NCI-H82 treated with DMSO at 0.1 percent for 48 hours (cell line): Measurements from ENCODE around the gene ZC3H18.
"Not testable (repeated sequence)": the region's sequence is repeated elsewhere in the genome, so short reads cannot be mapped to it uniquely, and the experiment has no call there.

Source experiments
- DNase-seq: peaks from one replicate; lab custom pipeline; 2025; ENCODE audit not compliant: unreplicated experiment; lab: John Stamatoyannopoulos, UW

ZC3H18 gene

GRCh38 chr16:88651989-88652761 is 82.0 kb downstream of the ZC3H18 start:
- DNase-seq, result no peak

DNA sequence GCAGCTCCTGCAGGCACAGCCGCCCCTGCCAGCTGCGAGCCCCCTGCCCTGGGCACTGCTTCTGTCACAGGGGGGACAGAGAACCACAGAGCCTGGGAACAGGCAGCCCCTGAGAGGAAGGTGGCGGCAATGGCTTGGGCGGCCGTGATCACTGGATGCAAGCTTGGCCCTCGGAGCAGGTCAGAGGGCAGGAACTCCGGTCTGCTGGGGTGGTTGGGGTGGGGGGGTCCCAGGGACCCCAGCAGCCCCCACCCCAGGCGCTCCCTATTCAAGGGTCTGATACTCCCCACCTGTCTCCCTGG is 82.5 kb downstream of the ZC3H18 start:
- no peak for DNase-seq

- DNase-seq, result no peak
Measured at GRCh38 chr16:88653101-88653500, 82.9 kb downstream of the ZC3H18 start.

DNA sequence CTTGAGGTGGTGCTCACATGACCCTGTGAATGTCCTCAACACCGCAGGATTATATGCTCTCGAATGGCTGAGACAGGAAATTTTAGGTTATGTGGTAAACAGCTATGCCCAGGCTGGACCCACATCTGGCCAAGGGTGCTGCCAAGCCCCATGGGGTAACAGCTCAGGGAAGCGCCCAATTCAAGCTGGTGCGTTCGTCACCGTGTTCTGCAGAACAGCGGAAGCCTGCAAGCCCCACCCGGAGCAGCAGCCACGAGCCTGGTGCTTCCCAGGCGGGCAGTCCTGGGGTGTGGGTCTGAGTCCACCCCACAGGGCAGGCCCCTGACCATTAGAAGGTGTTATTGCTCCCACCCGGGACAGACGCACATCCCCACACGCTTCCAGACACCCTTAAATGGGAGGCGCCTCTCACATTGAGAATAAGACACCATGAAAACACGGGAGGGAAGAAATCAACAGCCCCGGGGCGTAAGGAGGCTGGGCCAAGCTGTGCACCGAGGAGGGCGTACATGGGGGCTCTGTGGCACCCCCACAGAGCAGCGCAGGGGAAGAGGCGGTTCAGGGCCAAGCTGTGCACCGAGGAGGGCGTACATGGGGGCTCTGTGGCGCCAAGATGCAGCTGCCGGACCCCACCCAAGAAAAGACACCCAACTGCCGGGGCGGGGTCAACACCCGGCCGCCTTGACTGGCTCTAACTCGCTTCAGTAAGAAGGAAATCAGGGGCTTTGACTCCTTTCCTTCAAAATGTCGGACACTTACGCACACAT is 83.6 kb downstream of the ZC3H18 start:
- DNase-seq, result no peak

- DNase-seq, result no peak
Measured at GRCh38 chr16:88654363-88655052, 84.3 kb downstream of the ZC3H18 start.

GRCh38 chr16:88655053-88655732 is 85.0 kb downstream of the ZC3H18 start:
- no peak for DNase-seq

DNA sequence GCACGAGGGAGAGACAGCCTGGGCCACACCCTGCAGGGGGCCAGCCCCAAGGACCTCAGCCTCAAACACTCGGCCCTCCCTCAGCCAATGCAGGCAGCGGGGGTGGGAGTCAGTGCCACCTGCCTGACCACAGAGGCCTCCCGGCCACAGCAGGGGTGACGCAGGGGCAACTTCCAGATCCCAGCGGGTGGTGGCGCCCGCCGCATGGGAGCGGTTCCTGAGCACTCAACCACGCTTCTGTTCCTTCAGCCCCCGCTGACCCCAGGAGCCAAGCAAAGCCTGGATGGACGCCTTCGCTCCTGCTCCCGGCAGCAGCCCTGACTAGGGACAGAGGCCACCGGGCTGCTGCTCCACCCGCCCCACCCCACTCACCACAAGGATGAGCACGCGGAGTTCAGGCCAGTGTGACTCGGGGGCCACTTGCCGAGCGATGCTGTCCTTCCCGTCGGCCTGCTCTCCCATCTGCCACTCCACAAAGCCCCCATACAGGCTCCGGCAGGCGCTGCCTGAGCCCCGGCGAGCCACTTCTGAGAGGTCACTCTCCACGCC is 85.6 kb downstream of the ZC3H18 start:
- DNase-seq, result no peak

- no peak for DNase-seq
Measured at GRCh38 chr16:88656291-88656980, 86.2 kb downstream of the ZC3H18 start.

- no peak for DNase-seq
Measured at GRCh38 chr16:88657371-88657770, 87.2 kb downstream of the ZC3H18 start.

GRCh38 chr16:88658714-88659113 is 88.5 kb downstream of the ZC3H18 start:
- DNase-seq, result no peak

GRCh38 chr16:88659160-88659559 is 89.0 kb downstream of the ZC3H18 start:
- DNase-seq, result no peak

DNA sequence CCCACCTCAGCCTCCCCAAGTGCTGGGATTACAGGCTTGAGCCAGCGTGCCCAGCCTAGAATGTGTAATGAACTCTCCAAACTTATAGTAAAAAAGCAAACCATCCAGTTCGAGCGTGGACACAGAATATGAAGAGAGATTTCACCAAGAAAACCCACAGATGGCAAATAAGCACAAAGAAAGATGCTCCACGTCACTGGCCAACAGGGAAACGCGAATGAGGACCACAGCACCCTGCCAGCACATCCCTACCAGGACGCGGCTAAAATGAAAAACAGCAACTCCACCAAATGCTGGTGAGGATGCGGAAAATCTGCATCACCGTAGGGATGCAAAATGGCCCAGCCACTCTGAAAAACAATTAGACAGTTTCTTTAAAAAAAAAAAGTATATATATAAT is 91.3 kb downstream of the ZC3H18 start:
- DNase-seq, result no peak

- no peak for DNase-seq
Measured at GRCh38 chr16:88662222-88662842, 92.1 kb downstream of the ZC3H18 start.

- peak; percentile 89 for DNase-seq
Measured at GRCh38 chr16:88662843-88663606, 92.8 kb downstream of the ZC3H18 start, which contains the start of gene MVD. Gene MVD, minus strand, starts transcription at chr16:88663091. Its CDS starts 11 bp downstream, at chr16:88663080.

GRCh38 chr16:88665148-88665547 is 94.9 kb downstream of the ZC3H18 start:
- DNase-seq, result no peak

GRCh38 chr16:88665570-88665969 is 95.4 kb downstream of the ZC3H18 start:
- DNase-seq, result no peak

- no peak for DNase-seq
Measured at GRCh38 chr16:88667461-88667860, 97.3 kb downstream of the ZC3H18 start.

DNA sequence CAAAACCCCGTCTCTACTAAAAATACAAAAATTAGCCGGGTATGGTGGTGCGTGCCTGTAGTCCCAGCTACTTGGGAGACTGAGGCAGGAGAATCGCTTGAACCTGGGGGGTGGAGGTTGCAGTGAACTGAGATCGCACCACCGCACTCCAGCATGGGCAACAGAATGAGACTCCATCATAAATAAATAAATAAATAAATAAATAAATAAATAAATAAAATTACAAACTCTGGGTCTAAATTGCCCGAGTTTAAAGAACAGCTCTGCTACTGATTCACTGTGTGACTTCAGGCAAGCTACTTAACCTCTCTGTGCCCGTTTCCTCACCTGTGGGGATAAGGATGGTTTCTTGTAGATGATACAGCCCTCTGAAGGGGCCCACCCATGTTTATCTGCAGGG is 99.3 kb downstream of the ZC3H18 start:
- DNase-seq, result not testable (repeated sequence)

- no peak for DNase-seq
Measured at GRCh38 chr16:88669980-88670379, 99.8 kb downstream of the ZC3H18 start.
